Tibial nerve (tissue), 3 donors: Measurements from ENCODE around the gene HEXIM2.

ENCODE experiments used
- CTCF ChIP-seq, 5 experiments: fragments of 200-600 bp in 3 of 5; fragments of 450-650 bp in 2 of 5; sonication (generic) in 3 of 5; IDR thresholded peaks; one replicate each; pipeline ENCODE4 v1.5.1; 2016 to 2019; ENCODE audit warnings: antibody characterized with exemption in 5 of 5, mild to moderate bottlenecking in 3 of 5, moderate library complexity in 2 of 5
- POLR2A ChIP-seq, 2 donors: fragments of 450-650 bp; IDR thresholded peaks; one replicate each; pipeline ENCODE4 v1.6.1; 2017; ENCODE audit warnings: antibody characterized with exemption in 2 of 2, mild to moderate bottlenecking in 2 of 2, moderate library complexity in 2 of 2

- TF ChIP-seq CTCF (IDR thresholded peaks at IDR 0.05) (no peak), POLR2A (IDR thresholded peaks at IDR 0.05) (no peak)
Observed at GRCh38 chr17:45127207-45127547, 34.5 kb upstream of the HEXIM2 start.
